ENCODE data around the gene ASCL3.
"Not testable (repeated sequence)": the region's sequence is repeated elsewhere in the genome, so short reads cannot be mapped to it uniquely, and the experiment has no call there.

ASCL3 gene

GRCh38 chr11:8942518-8943066 lies at the start of gene ASCL3:
Gene ASCL3, minus strand, starts transcription at chr11:8943016. Its CDS starts 4,855 bp downstream, at chr11:8938161.
- DNase-seq (ENCODE audit: low spot score): no peak

- DNase-seq (ENCODE audit: low spot score): no peak
These were observed 46.6 kb upstream of the ASCL3 start for GRCh38 chr11:8989453-8989852.

- no peak for DNase-seq (ENCODE audit: low spot score)
These were observed 45.8 kb upstream of the ASCL3 start for GRCh38 chr11:8988329-8989234.

- DNase-seq (ENCODE audit: low spot score): no peak
These were observed 44.6 kb upstream of the ASCL3 start for GRCh38 chr11:8987446-8987845.

- not testable (repeated sequence) for DNase-seq (ENCODE audit: low spot score)
These were observed 44.0 kb upstream of the ASCL3 start for GRCh38 chr11:8986772-8987171.

- DNase-seq (ENCODE audit: low spot score): no peak
These were observed 42.6 kb upstream of the ASCL3 start for GRCh38 chr11:8985462-8985861.

- no peak for DNase-seq (ENCODE audit: low spot score)
These were observed 40.7 kb upstream of the ASCL3 start for GRCh38 chr11:8983552-8983951.

- DNase-seq (ENCODE audit: low spot score): no peak
These were observed 37.7 kb upstream of the ASCL3 start for GRCh38 chr11:8980485-8980884.

GRCh38 chr11:8979365-8979764 lies 36.5 kb upstream of the ASCL3 start:
- DNase-seq (ENCODE audit: low spot score): not testable (repeated sequence)

- no peak for DNase-seq (ENCODE audit: low spot score)
These were observed 30.3 kb upstream of the ASCL3 start for GRCh38 chr11:8973121-8973520.

- DNase-seq (ENCODE audit: low spot score): no peak
These were observed 29.1 kb upstream of the ASCL3 start for GRCh38 chr11:8971924-8972316.

GRCh38 chr11:8971196-8971923 lies 28.5 kb upstream of the ASCL3 start:
- DNase-seq (ENCODE audit: low spot score): no peak

- DNase-seq (ENCODE audit: low spot score): no peak
These were observed 24.4 kb upstream of the ASCL3 start for GRCh38 chr11:8967184-8967583.

- DNase-seq (ENCODE audit: low spot score): peak; percentile 91
These were observed 21.8 kb upstream of the ASCL3 start, which contains the start of gene TMEM9B for GRCh38 chr11:8964324-8965320. Gene TMEM9B, minus strand, starts transcription at chr11:8964442. Its CDS starts 129 bp downstream, at chr11:8964313.

- DNase-seq (ENCODE audit: low spot score): peak; percentile 84
These were observed 20.9 kb upstream of the ASCL3 start for GRCh38 chr11:8963569-8964323.

- no peak for DNase-seq (ENCODE audit: low spot score)
These were observed 20.0 kb upstream of the ASCL3 start for GRCh38 chr11:8962841-8963240.

- DNase-seq (ENCODE audit: low spot score): no peak
These were observed 18.6 kb upstream of the ASCL3 start for GRCh38 chr11:8961401-8961800.

GRCh38 chr11:8959546-8960166 lies 16.8 kb upstream of the ASCL3 start:
- DNase-seq (ENCODE audit: low spot score): peak; percentile 56

- DNase-seq (ENCODE audit: low spot score): no peak
These were observed 14.0 kb upstream of the ASCL3 start for GRCh38 chr11:8956860-8957259.

GRCh38 chr11:8948886-8949285 lies 6.1 kb upstream of the ASCL3 start:
- DNase-seq (ENCODE audit: low spot score): no peak

All from D341Med (cell line).